Measurements from ENCODE around the gene MAPKBP1. TPM values are rescaled to one million over a fixed set of nuclear protein-coding genes. Genes with fewer than 3 reads are reported as not detected.

Gene MAPKBP1
- total RNA-seq, 1 experiment from 2014 or later, result 13.7 TPM

- no peaks in the 10 kb centered on the region for H3K27me3 Mint-ChIP-seq (ENCODE audit: low read depth)
- Histone ChIP-seq H3K79me2 (ENCODE audit: insufficient read depth, low read length) (no peaks in the 10 kb centered on the region), H3K27me3 (ENCODE audit: insufficient read depth, low read length) (no peaks in the 10 kb centered on the region), H2BK20ac (ENCODE audit: low read depth, low read length, poor library complexity, severe bottlenecking) (no peak overlapping the region), H4K20me1 (ENCODE audit: control insufficient read depth, insufficient read depth, insufficient read length) (no peaks in the 10 kb centered on the region), H3K79me1 (ENCODE audit: insufficient read depth, low read depth, low read length, poor library complexity, severe bottlenecking) (no peaks in the 10 kb centered on the region), H4K91ac (ENCODE audit: insufficient read length, low read depth, low read length) (no peak overlapping the region), H3K4ac (ENCODE audit: low read depth, low read length) (no peak overlapping the region), H3K23ac (ENCODE audit: insufficient read length, low read depth, low read length) (no peak overlapping the region), H2BK5ac (ENCODE audit: insufficient read length, low read length) (no peak overlapping the region), H3K9ac (ENCODE audit: extremely low read depth, insufficient read length, low read length) (no peak overlapping the region), H2BK12ac (ENCODE audit: insufficient read length, low read depth, low read length) (no peak overlapping the region), H3K4me2 (ENCODE audit: insufficient read depth, insufficient read length, low read length) (no peak overlapping the region), H4K8ac (replicated peaks; ENCODE audit: insufficient read length, low read depth, low read length) (no peak overlapping the region), H2AFZ (ENCODE audit: low read length) (no peak overlapping the region), H4K5ac (ENCODE audit: insufficient read length, low read depth, low read length) (no peak overlapping the region), H3T11ph (ENCODE audit: low read length) (no peak overlapping the region), H3K56ac (ENCODE audit: insufficient read length, low read depth, low read length) (no peak overlapping the region), H3K27ac (ENCODE audit: insufficient read length, low read depth, low read length) (no peak overlapping the region), H2BK120ac (ENCODE audit: low read depth, low read length, poor library complexity, severe bottlenecking) (no peak overlapping the region), H3K14ac (ENCODE audit: insufficient read depth, low read length) (no peak overlapping the region), H3K23me2 (ENCODE audit: insufficient read length, low read depth, low read length, poor library complexity, severe bottlenecking) (no peaks in the 10 kb centered on the region), H3K9me3 (ENCODE audit: control insufficient read depth, low read depth, low read length) (no peaks in the 10 kb centered on the region), H2BK15ac (ENCODE audit: low read depth, low read length) (no peak overlapping the region), H2AK5ac (ENCODE audit: insufficient read length, low read length) (no peak overlapping the region), H3K4me1 (ENCODE audit: insufficient read depth, low read length) (no peaks in the 10 kb centered on the region), H3K18ac (ENCODE audit: insufficient read length, low read depth, low read length) (no peak overlapping the region)
- H3K4me3 Mint-ChIP-seq, result no peak overlapping the region
- no peak for DNase-seq
- no peak for TF ChIP-seq CTCF (conservative IDR thresholded peaks at IDR 0.05)
- H3K9me3 Mint-ChIP-seq, result no peaks in the 10 kb centered on the region
- no CpG with 5 or more reads among the region's 9 CpGs for WGBS (ENCODE audit: extremely low coverage, insufficient read length, low lambda C conversion rate)
- peaks cover 3 to 17% (median 5%) of the 10 kb centered on the region in 3 experiments; a peak in 5 of 7 replicates for H3K36me3 Mint-ChIP-seq (ENCODE audit: insufficient read depth in 1 of 3, low read depth in 3 of 3)
- H3K27ac Mint-ChIP-seq, result peak overlapping the region in 2 of 3 experiments; percentile 89 to 92; a peak in 3 of 7 replicates
- H3K4me1 Mint-ChIP-seq, result no peaks in the 10 kb centered on the region
Measured at GRCh38 chr15:41819455-41820050, 45.3 kb downstream of the MAPKBP1 start.
